Mucosa of descending colon (tissue), 3 donors: ENCODE measurements around the gene MCM7. TPM values are rescaled to one million over a fixed set of nuclear protein-coding genes. Genes with fewer than 3 reads are reported as not detected.
A peak's percentile ranks its signal among the peaks of the same experiment; 100 is the strongest.

Experiments used
- ATAC-seq: fragments of 200-7000 bp; cut with Tn5 transposase; one replicate; pipeline ENCODE4 v1.9.1; 2020; ENCODE audit warnings: mild to moderate bottlenecking, moderate library complexity
- DNase-seq, 3 donors: peaks; one replicate each; pipeline ENCODE4 v3.0.0-alpha.2; 2020
- H3K36me3 ChIP-seq: fragments of 200-600 bp; one replicate; pipeline ENCODE4 v1.8.0; 2021; ENCODE audit warnings: low read depth, mild to moderate bottlenecking
- H3K4me1 ChIP-seq: fragments of 200-600 bp; one replicate; pipeline ENCODE4 v1.8.0; 2021; ENCODE audit warnings: low read depth, mild to moderate bottlenecking
- H3K4me3 ChIP-seq: fragments of 200-600 bp; one replicate; pipeline ENCODE4 v1.8.0; 2021; ENCODE audit warnings: mild to moderate bottlenecking
- H3K9me3 ChIP-seq: fragments of 200-600 bp; one replicate; pipeline ENCODE4 v1.8.0; 2021; ENCODE audit warnings: mild to moderate bottlenecking
- intact Hi-C, 2 donors: fragments of 100-400 bp; cut with DNase I in 1 of 2; cut with micrococcal nuclease in 1 of 2; formaldehyde crosslinking; loops; one replicate each; pipeline versions ENCODE4 v1.11.0 to v1.11.1; 2022; cut with DNase I, micrococcal nuclease
- microRNA-seq: library from miRNA; unstranded; fragments of <30 nt; microRNA quantifications from one replicate; pipeline ENCODE4, GENCODE V29; 2019
- total RNA-seq, 3 donors: library from RNA; stranded (reverse); fragmentation: NEBNext Ultra II Directional in 2 of 3; extraction: Animal tissue kit (Norgen Biotek cat#: 25700) in 2 of 3; gene quantifications; one replicate each; pipeline versions ENCODE4 v1.2.1 to v1.2.4, GENCODE V29; 2021 to 2023
- TF ChIP-seq, protein P1 (sequence below): fragments of 200-600 bp; IDR thresholded peaks from one replicate; pipeline ENCODE4 v1.8.0; 2022; ENCODE audit warnings: antibody characterized with exemption, mild to moderate bottlenecking
- donor health status: DM: no; HTN: no; CAD: no; lungs with moderate emphysema.
- donor health status: DM: no; HTN: no; CAD: no.
- donor health status: DM: no; HTN: yes; CAD: no.

MCM7 gene
- total RNA-seq, 3 donors from 2014 or later, result 62.7 to 92.2 (median 65.5) TPM

- H3K4me3 ChIP-seq, result no peak overlapping the region
- peaks cover 17% of the 10 kb centered on the region for H3K4me1 ChIP-seq
- DNase-seq (peak in 1 of 3 donors; percentile 64), ATAC-seq (peak; percentile 78)
- TF ChIP-seq, protein P1, sequence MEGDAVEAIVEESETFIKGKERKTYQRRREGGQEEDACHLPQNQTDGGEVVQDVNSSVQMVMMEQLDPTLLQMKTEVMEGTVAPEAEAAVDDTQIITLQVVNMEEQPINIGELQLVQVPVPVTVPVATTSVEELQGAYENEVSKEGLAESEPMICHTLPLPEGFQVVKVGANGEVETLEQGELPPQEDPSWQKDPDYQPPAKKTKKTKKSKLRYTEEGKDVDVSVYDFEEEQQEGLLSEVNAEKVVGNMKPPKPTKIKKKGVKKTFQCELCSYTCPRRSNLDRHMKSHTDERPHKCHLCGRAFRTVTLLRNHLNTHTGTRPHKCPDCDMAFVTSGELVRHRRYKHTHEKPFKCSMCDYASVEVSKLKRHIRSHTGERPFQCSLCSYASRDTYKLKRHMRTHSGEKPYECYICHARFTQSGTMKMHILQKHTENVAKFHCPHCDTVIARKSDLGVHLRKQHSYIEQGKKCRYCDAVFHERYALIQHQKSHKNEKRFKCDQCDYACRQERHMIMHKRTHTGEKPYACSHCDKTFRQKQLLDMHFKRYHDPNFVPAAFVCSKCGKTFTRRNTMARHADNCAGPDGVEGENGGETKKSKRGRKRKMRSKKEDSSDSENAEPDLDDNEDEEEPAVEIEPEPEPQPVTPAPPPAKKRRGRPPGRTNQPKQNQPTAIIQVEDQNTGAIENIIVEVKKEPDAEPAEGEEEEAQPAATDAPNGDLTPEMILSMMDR, result no peak
- intact Hi-C loops, result loop anchor here (5.0 to 10.0 kb wide), 2 partner anchors 58 to 61 kb away; no protein-coding TSS in a partner anchor
- H3K36me3 ChIP-seq, result no peaks in the 10 kb centered on the region
- H3K9me3 ChIP-seq, result no peaks in the 10 kb centered on the region
Observed at GRCh38 chr7:100053215-100053614, 48.0 kb downstream of the MCM7 start.

GRCh38 chr7:100051611-100052010, 49.6 kb downstream of the MCM7 start:
- DNase-seq (no peak), ATAC-seq (no peak)
- Histone ChIP-seq H3K36me3 (no peaks in the 10 kb centered on the region), H3K9me3 (no peaks in the 10 kb centered on the region), H3K4me3 (no peak overlapping the region), H3K4me1 (peaks cover 17% of the 10 kb centered on the region)
- TF ChIP-seq, protein P1, result no peak
- intact Hi-C loops, result loop anchor here (5.0 to 10.0 kb wide), 2 partner anchors 57 to 59 kb away; no protein-coding TSS in a partner anchor

- intact Hi-C loops, result loop anchor here (5.0 to 10.0 kb wide), 2 partner anchors 55 to 57 kb away; no protein-coding TSS in a partner anchor
Observed at GRCh38 chr7:100049441-100050291, 51.5 kb downstream of the MCM7 start, which contains the start of gene ZSCAN21. ZSCAN21 (plus strand) TSS chr7:100049774; CDS start chr7:100057007, 7,233 bp downstream.

GRCh38 chr7:100048680-100049079, 52.5 kb downstream of the MCM7 start:
- TF ChIP-seq, protein P1, result no peak
- no peak overlapping the region for H3K4me3 ChIP-seq
- intact Hi-C loops, result no loop called here
- no peaks in the 10 kb centered on the region for H3K36me3 ChIP-seq
- DNase-seq (peak in 1 of 3 donors; percentile 40), ATAC-seq (peak; percentile 31)
- peaks cover 15% of the 10 kb centered on the region for H3K4me1 ChIP-seq
- no peaks in the 10 kb centered on the region for H3K9me3 ChIP-seq

More at GRCh38 chr7:100049441-100050291, 51.5 kb downstream of the MCM7 start, which contains the start of gene ZSCAN21:
- ATAC-seq, result peak; percentile 91
- Histone ChIP-seq H3K9me3 (no peaks in the 10 kb centered on the region), H3K4me3 (peak within 1 kb of the TSS; percentile 65), H3K4me1 (peaks cover 17% of the 10 kb centered on the region), H3K36me3 (no peaks in the 10 kb centered on the region)
- peak; percentile 89 to 90 (median 89) for DNase-seq
- TF ChIP-seq, protein P1, result no peak

DNA sequence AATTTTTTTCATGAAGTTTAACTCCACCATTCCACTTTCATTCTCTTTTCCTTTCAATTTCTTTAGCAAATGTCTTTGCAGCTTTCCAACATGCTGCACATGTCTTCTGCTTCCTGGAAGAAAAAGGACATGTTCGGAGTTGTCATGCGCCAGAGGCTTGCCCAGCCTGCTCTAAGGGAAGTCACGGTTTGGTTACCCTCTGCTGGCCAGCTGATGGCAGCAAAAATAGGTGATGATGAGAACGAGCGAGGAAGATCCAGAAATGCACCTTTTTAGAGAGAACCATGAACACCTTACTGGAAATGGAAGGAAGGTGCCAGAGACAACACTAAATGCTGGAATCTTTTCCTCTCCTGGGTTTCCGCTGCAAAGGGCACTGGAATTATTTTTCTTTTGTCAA, 56.5 kb downstream of the MCM7 start:
- TF ChIP-seq, protein P1, result no peak
- Histone ChIP-seq H3K4me3 (no peak overlapping the region), H3K36me3 (no peaks in the 10 kb centered on the region), H3K9me3 (no peaks in the 10 kb centered on the region), H3K4me1 (peaks cover 4% of the 10 kb centered on the region)
- peak in 2 of 3 donors; percentile 59 to 60 for DNase-seq
- intact Hi-C loops, result no loop called here
- ATAC-seq, result peak; percentile 73

Small RNAs within 50 kb of the gene (microRNA-seq; reads per million reads assigned to microRNA genes)
- gene MIR106B (1,647 reads per million, percentile 85 among the genes with 10 or more reads in this experiment), gene MIR25 (489 reads per million, percentile 78 among the genes with 10 or more reads in this experiment), gene MIR93 (3,312 reads per million, percentile 90 among the genes with 10 or more reads in this experiment)

Other genes starting within 250 kb of the MCM7 start
- under 1 TPM in 1 of 3 donors, not detected in 2; 0.47 TPM for gene OR2AE1, start 224.4 kb downstream of the MCM7 start, total RNA-seq
- gene TRIM4, start 181.9 kb downstream of the MCM7 start, total RNA-seq, result 10 to 100 TPM; 22.2 to 29.2 (median 25.2) TPM
- not detected for gene GJC3, start 171.8 kb downstream of the MCM7 start, total RNA-seq
- gene AZGP1, start 125.4 kb downstream of the MCM7 start, total RNA-seq, result 1 to 10 TPM; 3.8 to 7.9 (median 6.0) TPM
- gene ZKSCAN1, start 85.8 kb downstream of the MCM7 start, total RNA-seq, result 100 to 1,000 TPM; 105 to 153 (median 129) TPM
- gene ZSCAN21, start 51.6 kb downstream of the MCM7 start, total RNA-seq, result 10 to 100 TPM in 1 of 3 donors, 1 to 10 TPM in 2; 6.9 to 13.9 (median 7.7) TPM
- 10 to 100 TPM; 32.6 to 46.1 (median 35.8) TPM for gene ZNF3, start 19.7 kb downstream of the MCM7 start, total RNA-seq
- gene COPS6, start 12.4 kb downstream of the MCM7 start, total RNA-seq, result 10 to 100 TPM; 61.8 to 98.5 (median 76.1) TPM
- 10 to 100 TPM; 18.0 to 30.9 (median 23.9) TPM for gene AP4M1, start 246 bp upstream of the MCM7 start, total RNA-seq
- 10 to 100 TPM; 31.6 to 62.5 (median 34.2) TPM for gene TAF6, start 18.0 kb upstream of the MCM7 start, total RNA-seq
- gene CNPY4, start 18.2 kb upstream of the MCM7 start, total RNA-seq, result 10 to 100 TPM in 1 of 3 donors, 1 to 10 TPM in 2; 7.8 to 19.4 (median 8.6) TPM
- gene MBLAC1, start 25.6 kb upstream of the MCM7 start, total RNA-seq, result 1 to 10 TPM; 2.5 to 4.9 (median 3.2) TPM
- gene LAMTOR4, start 47.5 kb upstream of the MCM7 start, total RNA-seq, result 100 to 1,000 TPM; 135 to 221 (median 187) TPM
- 10 to 100 TPM; 36.7 to 78.9 (median 49.0) TPM for gene TRAPPC14, start 57.3 kb upstream of the MCM7 start, total RNA-seq
- 1 to 10 TPM; 5.4 to 8.0 (median 6.1) TPM for gene GAL3ST4, start 67.2 kb upstream of the MCM7 start, total RNA-seq
- 1 to 10 TPM; 3.4 to 6.2 (median 5.1) TPM for gene GPC2, start 76.0 kb upstream of the MCM7 start, total RNA-seq
- 1 to 10 TPM; 2.4 to 6.4 (median 2.8) TPM for gene STAG3, start 76.5 kb upstream of the MCM7 start, total RNA-seq
- gene PVRIG, start 118.6 kb upstream of the MCM7 start, total RNA-seq, result 1 to 10 TPM in 1 of 3 donors, under 1 TPM in 1, not detected in 1; 0.76 to 1.4 TPM
- not detected for gene SPDYE3, start 206.3 kb upstream of the MCM7 start, total RNA-seq